ENCODE measurements around the gene CHST14. TPM values are rescaled to one million over a fixed set of nuclear protein-coding genes. Genes with fewer than 3 reads are reported as not detected.

The CHST14 gene
- total RNA-seq, 1 donor from 2014 or later: 36.5 TPM

DNA sequence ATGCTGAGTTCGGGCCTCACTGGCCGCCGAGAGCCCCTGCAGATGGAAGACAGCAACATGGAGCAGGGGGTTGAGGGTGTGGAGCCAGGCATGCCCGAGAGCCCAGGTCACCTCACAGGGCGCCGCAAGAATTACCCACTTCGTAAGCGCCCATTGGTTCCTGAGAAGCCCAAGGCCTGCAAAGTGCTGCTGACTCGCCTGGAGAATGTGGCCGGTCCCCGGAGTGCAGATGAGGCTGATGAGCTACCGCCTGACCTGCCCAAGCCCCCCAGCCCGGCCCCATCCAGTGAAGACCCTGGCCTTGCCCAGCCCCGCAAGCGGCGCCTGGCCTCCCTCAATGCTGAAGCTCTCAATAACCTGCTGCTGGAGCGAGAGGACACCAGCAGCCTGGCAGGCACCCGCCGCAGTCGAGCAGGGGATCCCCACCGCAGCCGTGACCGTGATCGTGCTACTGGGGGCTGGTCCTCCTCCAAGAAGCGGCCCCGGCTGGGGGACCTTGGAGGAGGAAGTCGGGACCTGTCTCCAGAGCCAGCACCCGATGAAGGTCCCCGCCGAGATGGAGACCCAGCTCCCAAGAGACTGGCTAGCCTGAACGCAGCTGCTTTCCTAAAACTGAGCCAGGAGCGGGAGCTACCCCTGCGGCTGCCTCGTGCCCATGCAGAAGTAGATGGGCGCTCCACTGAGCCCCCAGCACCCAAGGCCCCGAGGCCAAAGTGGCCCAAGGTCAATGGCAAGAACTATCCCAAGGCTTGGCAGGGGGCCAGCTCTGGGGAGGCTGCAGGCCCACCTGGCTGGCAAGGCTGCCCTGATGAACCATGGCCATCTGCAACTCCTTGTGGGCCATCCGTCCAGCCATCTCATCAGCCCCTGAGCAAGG is 12.1 kb upstream of the CHST14 start:
- H3K4me3 Mint-ChIP-seq (ENCODE audit: unreplicated experiment): no peak overlapping the region
- no peaks in the 10 kb centered on the region for H3K9me3 Mint-ChIP-seq (ENCODE audit: unreplicated experiment)
- TF ChIP-seq, protein P1, sequence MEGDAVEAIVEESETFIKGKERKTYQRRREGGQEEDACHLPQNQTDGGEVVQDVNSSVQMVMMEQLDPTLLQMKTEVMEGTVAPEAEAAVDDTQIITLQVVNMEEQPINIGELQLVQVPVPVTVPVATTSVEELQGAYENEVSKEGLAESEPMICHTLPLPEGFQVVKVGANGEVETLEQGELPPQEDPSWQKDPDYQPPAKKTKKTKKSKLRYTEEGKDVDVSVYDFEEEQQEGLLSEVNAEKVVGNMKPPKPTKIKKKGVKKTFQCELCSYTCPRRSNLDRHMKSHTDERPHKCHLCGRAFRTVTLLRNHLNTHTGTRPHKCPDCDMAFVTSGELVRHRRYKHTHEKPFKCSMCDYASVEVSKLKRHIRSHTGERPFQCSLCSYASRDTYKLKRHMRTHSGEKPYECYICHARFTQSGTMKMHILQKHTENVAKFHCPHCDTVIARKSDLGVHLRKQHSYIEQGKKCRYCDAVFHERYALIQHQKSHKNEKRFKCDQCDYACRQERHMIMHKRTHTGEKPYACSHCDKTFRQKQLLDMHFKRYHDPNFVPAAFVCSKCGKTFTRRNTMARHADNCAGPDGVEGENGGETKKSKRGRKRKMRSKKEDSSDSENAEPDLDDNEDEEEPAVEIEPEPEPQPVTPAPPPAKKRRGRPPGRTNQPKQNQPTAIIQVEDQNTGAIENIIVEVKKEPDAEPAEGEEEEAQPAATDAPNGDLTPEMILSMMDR (IDR thresholded peaks at IDR 0.05; ENCODE audit: unreplicated experiment): no peak

DNA sequence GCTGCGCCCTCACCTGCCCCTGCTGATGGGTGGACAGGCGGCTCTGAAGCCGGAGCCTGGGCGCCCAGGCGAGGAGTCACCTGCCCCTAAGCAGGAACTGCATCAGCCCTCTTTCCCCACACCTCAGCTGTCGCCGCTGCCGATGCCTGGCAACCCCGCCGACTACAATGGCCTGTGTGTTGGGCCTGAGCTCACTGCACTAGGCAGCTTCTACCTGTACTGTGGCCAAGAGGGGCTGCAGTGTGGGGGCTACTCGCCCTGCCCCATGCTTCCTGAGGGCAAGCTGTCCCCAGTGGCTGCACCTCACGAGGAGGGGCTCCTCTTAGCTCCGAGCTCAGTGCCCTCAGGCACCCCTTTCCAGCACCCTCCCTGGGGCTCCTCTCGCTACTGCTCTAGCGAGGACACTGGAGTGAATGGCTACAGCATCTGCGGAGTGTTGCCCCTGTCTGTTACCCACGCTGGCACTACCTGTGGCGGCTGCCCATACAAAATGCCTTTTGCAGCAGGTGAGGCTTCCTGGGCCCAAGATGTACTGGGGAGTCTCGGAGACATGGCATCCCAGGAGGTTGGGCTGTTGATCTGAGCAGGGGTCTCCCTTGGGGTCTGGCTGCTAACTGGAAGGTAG is 11.3 kb upstream of the CHST14 start:
- H3K9me3 Mint-ChIP-seq (ENCODE audit: unreplicated experiment): no peaks in the 10 kb centered on the region
- no peak for DNase-seq (ENCODE audit: low spot score)
- no peak overlapping the region for H3K27ac Mint-ChIP-seq (ENCODE audit: unreplicated experiment)
- TF ChIP-seq, protein P1 (IDR thresholded peaks at IDR 0.05; ENCODE audit: unreplicated experiment): no peak
- H3K4me1 Mint-ChIP-seq (ENCODE audit: unreplicated experiment): peaks cover 9% of the 10 kb centered on the region
- no peaks in the 10 kb centered on the region for H3K36me3 Mint-ChIP-seq (ENCODE audit: low read depth, unreplicated experiment)
- H3K27me3 Mint-ChIP-seq (ENCODE audit: unreplicated experiment): peaks cover 4% of the 10 kb centered on the region
- H3K4me3 Mint-ChIP-seq (ENCODE audit: unreplicated experiment): no peak overlapping the region

More for the DNA sequence above, 12.1 kb upstream of the CHST14 start:
- H3K36me3 Mint-ChIP-seq (ENCODE audit: low read depth, unreplicated experiment): no peaks in the 10 kb centered on the region
- H3K27me3 Mint-ChIP-seq (ENCODE audit: unreplicated experiment): peaks cover 4% of the 10 kb centered on the region
- H3K27ac Mint-ChIP-seq (ENCODE audit: unreplicated experiment): no peak overlapping the region
- H3K4me1 Mint-ChIP-seq (ENCODE audit: unreplicated experiment): peaks cover 11% of the 10 kb centered on the region
- DNase-seq (ENCODE audit: low spot score): no peak

DNA sequence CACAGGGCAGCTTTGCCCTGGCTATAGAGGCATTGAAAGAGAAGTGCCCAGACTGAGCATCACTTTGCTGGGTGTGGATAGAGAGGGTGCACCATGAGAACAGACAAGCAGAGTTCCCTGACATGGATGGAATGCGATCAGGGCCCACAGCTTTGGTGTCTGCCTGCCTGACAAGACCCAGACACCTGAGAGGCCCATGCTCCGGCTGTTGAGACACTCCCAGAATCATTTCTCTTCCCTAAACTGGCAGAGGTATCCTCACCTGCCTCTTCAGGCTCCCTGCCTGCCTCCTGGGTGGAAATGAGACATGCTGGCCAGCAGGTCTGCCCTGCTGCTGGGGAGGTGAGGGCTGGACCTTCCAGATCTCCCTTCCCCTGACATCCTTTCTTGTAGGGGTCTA is 10.4 kb upstream of the CHST14 start:
- Mint-ChIP-seq H3K4me1 (ENCODE audit: unreplicated experiment) (peaks cover 9% of the 10 kb centered on the region), H3K27me3 (ENCODE audit: unreplicated experiment) (peaks cover 4% of the 10 kb centered on the region), H3K36me3 (ENCODE audit: low read depth, unreplicated experiment) (peaks cover 3% of the 10 kb centered on the region), H3K27ac (ENCODE audit: unreplicated experiment) (no peak overlapping the region), H3K9me3 (ENCODE audit: unreplicated experiment) (no peaks in the 10 kb centered on the region), H3K4me3 (ENCODE audit: unreplicated experiment) (no peak overlapping the region)
- TF ChIP-seq, protein P1 (IDR thresholded peaks at IDR 0.05; ENCODE audit: unreplicated experiment): no peak
- no peak for DNase-seq (ENCODE audit: low spot score)

DNA sequence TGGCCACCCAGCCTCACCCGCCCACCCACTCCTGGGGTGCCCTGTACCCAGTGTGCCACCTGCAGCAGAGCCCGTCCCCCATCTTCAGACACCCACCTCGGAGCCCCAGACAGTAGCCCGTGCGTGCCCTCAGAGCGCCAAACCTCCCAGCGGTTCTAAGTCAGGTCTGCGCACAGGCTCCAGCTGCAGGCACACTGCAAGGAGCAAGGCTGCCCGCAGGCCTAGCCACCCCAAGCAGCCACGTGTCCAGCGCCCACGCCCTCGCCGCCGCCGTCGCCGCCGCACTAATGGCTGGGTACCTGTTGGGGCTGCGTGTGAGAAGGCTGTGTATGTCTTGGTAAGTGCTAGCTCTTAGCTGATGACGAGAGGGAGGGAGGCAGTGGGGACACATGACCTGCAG is 8.8 kb upstream of the CHST14 start:
- Mint-ChIP-seq H3K9me3 (ENCODE audit: unreplicated experiment) (no peaks in the 10 kb centered on the region), H3K36me3 (ENCODE audit: low read depth, unreplicated experiment) (peaks cover 5% of the 10 kb centered on the region), H3K27ac (ENCODE audit: unreplicated experiment) (no peak overlapping the region), H3K4me1 (ENCODE audit: unreplicated experiment) (peaks cover 2% of the 10 kb centered on the region), H3K27me3 (ENCODE audit: unreplicated experiment) (peaks cover 4% of the 10 kb centered on the region), H3K4me3 (ENCODE audit: unreplicated experiment) (no peak overlapping the region)
- TF ChIP-seq, protein P1 (IDR thresholded peaks at IDR 0.05; ENCODE audit: unreplicated experiment): no peak
- DNase-seq (ENCODE audit: low spot score): no peak

DNA sequence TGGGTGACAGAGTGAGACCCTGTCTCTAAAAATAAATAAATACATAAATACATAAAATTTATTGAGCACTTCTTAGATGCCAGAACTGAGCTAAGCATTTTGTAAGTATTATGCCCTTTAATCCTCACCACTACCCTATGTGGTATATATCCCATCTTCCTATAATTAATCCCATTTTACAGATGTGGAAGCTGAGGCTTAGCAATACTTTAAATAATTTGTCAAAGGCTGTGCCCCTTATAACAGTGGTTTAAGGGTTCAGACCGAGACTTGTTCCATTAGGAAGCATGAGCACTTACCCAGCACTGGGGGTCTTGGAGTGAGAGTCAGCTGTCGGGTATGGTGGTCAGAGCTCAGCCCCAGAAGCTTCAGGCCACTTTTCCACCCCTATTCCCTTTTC is 7.5 kb upstream of the CHST14 start:
- H3K4me1 Mint-ChIP-seq (ENCODE audit: unreplicated experiment): no peaks in the 10 kb centered on the region
- H3K36me3 Mint-ChIP-seq (ENCODE audit: low read depth, unreplicated experiment): peaks cover 5% of the 10 kb centered on the region
- H3K9me3 Mint-ChIP-seq (ENCODE audit: unreplicated experiment): no peaks in the 10 kb centered on the region
- no peak for DNase-seq (ENCODE audit: low spot score)
- TF ChIP-seq, protein P1 (IDR thresholded peaks at IDR 0.05; ENCODE audit: unreplicated experiment): no peak
- peaks cover 7% of the 10 kb centered on the region for H3K27me3 Mint-ChIP-seq (ENCODE audit: unreplicated experiment)
- H3K4me3 Mint-ChIP-seq (ENCODE audit: unreplicated experiment): no peak overlapping the region
- H3K27ac Mint-ChIP-seq (ENCODE audit: unreplicated experiment): no peak overlapping the region

Data from endothelial cell (in vitro differentiated cells).